SKM-1 (cell line): ENCODE measurements around the gene ACY1.

Experiments
- DNase-seq: peaks from one replicate; lab custom pipeline; 2025; ENCODE audit not compliant: unreplicated experiment; lab: John Stamatoyannopoulos, UW

Gene ACY1

DNA sequence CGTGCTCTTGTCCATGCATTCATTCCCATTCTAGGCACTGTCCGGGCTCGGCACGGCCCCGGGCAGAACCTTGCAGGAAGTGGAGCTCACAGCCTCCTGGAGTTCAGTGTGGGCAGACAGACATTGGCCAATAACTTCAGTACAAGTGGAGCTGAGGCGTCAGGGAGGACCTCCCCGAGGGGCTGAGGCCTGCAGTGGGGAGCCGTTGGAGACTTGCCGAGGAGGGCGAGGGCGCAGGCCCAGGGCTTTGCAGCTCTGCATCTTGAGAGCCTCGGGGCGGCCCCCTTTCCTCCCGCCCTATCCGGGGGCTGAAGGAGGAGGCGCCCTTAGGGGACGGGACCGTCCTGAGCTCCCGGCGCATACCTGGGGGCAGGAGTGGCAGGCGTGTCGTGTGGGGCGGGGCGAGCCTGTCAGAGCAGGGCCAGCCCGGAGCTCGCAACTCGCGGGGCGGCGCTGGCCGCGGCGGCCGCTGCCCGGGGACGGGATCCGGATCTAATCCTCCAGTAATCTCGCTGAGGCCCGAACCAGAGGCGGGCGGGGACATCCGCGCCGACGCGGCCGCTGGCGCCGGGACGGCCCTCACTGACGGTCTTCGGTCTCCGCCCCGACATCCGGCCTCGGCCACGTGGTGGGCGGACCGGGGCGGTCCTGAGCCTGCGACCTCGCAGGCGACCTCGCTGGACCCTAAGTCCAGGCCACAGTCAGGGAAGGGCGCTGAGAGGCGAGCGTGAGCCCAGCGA lies at the start of gene ACY1:
ACY1 (plus strand) TSS at position 698 of the 740 bp plus-strand sequence. CDS start 530 bp downstream, outside the sequence.
- DNase-seq: peak; percentile 55

DNA sequence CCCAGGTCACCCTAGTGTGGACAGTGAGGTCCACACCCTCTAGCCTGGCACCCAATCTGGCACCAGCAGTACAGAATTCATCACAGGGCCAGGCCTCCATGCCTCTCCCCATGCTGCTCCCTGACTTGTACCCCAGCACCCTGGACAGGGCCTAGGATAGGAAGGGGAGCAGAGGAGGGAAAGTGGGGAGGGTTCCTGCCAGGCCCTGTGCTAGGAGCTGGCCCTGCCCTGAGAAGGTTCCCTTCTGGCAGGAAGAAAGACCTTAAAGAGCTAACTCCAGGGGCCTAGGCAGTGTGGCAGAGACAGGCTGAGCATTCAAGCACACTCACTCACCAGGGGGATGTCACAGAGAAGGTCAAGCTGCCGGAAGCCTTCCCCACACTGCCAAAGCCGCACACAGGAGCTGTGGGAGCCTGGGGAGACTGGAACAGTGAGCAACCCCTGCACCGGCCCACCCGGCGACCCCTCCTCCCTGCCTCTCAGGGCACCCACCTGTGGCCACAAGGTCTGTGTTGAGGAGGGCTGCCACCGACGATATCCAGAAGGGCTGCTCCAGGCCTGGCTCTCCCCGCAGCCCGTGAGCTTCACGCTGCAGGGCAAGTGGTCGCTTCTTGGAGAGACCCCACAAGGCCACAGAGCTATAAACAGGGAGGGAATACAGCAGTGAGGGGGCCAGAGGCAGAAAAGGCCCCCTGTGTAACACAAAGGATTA lies 49.0 kb upstream of the ACY1 start:
- no peak for DNase-seq

DNA sequence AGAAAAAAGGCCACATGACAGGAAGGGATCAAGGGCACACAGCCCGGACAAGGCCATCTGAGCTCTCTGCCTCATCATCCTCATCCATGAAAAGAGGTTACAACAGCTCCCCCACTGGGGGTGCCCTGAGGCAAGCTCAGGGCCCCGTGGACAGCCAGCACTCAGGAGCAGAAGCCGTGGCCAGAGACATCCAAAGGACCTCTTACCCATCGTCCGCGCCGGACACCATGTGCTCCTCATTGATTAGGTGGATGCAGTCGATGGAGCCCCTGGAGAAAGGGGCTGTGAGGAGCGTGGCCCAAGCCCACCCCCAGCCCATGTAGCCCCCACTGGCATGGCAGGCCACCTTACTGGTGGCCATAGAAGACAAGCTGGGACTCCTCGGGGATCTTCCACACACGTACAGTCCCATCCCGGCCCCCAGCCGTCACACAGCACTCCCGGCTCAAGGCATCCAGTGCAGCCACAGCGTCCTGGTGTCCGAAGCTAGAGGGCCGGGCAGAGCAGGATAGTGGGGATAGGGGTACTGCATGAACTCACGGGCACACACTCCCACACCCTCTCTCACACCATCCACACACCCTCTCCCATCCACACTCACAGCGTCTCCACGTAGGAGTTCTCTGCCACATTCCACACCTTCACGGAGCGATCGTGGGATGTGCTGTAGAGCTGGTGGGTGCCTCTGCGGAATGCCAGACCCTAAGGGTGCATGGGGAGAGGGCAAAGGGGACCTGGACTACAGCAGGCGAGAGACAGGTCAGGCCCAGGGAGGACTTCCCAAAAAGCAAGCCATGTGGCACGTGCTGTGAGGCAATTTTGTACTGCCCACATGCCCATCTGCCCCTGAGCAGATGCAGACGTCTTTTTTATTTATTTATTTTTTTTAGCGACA lies 48.1 kb upstream of the ACY1 start:
- no peak for DNase-seq

DNA sequence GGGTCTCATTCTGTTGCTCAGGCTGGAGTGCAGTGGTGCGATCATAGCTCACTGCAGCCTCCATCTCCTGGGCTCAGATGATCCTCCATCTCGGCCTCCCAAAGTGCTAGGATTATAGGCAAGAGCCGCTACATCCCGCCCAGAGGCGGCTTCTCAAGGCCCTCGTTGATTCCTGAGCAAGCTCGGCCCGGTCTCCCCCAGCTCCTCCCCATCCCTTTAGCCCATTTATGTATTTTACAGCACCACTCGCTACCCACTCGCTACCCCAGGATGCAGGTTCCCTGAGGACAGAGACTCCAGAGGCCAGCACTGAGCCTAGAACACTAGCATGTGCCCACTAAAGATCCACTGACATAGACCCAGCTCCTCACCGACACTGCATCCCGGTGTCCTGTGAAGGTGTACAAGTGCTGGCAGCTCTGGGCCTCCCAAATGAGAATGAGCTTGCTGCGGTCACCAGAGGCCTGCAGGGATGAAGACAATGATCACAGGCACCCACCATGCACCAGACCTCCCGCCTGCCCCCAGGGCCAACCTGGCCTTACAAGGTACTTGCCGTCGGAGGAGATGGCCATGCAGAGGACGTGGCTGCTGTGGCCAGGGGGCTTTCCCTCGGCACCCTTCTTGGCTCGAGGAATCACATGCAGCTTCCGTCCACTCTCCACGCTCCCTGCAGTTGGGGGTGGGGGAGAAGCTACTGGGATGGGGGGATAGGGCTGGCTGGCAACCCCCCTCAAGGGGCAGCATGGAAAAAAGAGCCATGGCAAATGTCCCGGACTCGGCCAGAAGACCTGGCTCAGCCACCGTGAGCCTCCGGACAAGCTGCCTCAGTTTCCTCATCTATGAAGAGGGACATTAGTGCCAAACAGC lies 47.2 kb upstream of the ACY1 start:
- DNase-seq: no peak

DNA sequence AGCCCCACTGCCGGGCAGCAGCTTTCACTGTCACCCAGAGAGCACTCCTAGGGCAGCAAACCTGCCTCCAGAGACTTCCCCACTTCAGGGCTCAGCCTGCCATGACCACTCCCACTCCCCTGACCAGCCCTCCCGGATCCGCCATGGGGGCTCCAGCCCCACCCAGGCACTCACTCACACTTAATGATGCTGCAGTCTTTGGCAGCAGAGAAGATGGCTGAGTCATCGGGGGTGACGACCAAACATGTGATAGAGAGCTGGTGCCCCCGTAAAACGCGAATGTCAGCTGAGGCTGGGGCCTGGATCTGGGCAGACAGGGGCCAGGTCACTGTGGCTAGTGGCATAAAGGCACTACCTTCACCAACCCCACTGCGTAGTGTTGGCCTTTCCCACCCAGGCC lies 46.3 kb upstream of the ACY1 start:
- DNase-seq: no peak

DNA sequence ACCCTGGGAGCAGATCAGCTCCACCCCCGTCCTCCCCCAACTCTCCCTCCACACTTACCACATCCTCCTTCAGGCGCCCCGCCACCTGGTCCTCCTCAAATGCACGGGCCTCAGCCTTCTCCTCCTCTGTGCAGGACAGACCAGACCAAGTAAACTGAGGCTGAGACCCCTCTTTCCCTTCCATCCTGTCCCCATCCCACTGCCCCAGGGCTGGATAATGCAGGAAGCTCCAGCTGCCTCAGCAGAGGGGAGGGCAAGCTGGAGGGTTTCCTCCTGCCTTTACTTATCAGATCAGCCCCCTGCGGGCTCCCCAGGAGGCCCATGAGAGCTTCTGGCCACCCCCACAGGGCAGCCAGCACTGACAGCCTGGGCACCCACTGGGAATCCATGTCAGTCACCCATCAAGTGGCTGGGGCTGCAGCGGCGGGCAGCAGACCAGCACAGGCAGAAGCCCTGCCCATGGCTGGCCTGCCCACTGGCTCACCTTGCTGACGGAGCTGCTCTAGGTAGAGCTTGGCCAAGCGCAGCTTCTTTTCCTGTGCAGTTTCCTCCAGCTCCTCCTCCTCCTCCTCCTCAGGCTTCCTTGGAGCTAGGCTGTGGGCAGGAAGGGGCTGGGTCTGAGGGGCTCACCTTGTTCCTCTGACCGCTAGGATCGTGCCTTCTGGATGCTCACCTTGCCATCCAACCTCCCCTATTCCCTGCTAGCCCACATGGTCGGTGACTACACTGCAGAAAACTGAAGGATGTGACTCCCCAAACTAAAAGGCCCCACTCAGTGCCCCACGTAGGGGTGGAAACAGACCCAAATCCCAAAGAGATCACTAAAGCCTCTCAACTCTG lies 45.5 kb upstream of the ACY1 start:
- no peak for DNase-seq

DNA sequence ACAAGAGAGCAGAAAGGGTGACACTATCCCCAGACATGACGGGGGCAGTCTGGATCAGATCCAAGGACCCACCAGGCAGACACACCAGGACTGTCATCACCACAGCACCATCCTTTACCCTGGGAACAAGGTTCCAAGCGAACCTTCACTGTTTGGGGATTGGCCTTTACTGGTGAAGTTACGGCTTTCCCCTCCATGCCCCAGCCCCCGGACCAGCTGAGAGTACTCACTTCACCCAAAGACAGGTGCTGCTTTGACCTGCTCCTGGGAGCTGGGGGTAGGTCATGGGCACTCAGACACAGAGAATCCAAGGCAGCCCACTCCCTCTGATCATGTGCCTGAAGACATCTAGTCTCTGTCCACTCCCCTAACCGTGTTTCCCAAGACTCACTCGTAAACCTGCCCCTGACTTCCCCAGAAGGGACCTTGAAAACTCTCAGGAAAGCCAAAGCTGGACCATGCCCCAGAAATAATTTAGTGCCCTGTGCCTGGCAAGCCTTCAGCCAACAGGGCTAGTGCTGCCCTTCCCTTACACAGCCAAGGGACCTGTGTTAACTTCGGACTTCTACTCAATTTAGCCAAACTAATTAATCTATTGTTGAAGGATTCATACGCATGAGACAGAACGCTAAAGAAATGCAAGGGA lies 44.4 kb upstream of the ACY1 start:
- DNase-seq: no peak

DNA sequence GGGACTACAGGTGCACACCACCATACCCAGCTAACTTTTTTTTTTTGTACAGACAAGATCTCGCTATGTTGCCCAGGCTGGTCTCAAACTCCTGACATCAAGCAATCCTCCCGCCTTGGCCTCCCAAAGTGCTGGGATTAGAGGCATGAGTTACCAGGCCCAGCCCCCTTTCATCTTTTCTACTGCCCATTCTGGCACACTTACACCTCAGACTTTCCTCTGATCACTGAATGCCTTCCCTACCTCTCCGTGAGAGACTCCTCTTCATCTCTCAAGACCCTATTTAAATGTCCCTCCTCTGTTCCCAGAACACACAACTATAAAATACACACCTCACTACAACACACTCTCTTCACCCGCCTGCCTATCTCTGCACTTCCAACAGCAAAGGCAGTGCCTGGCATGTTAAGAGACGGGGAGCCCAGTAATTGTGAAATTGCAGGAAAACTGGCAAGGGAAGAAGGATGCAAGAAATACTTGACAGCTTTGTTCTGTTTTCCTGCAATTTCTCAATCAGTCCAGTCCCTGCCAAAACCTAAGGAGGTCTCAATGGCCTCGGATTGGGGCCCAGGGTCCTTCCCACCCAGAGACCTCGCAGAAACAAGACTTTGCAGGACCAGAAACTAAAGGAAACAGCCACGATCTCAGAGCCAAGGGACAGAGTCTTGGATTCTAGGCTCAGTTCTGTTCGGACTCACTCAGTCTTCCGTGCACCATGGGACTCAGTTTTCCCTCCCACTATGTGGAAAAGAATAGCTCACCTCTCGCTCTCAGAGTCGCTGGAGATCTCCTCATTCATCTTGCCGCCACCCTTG lies 42.5 kb upstream of the ACY1 start:
- DNase-seq: no peak

DNA sequence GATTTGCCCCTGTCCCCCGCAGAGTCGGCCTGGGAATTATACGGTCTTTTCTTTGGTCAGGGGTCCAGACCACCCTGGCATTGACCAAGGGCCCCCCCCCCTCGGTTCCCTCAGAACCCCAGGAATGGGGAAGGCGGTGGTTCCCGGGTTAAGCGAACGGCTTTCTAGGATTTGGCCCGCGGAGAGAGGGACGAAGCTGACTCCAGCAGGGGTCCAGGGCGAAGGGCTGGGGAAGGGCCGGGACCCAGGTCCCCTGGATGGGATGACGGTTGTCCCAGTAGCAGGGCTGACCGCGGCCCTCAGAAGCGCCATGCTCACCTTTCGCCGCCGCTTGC lies 41.9 kb upstream of the ACY1 start:
- no peak for DNase-seq

DNA sequence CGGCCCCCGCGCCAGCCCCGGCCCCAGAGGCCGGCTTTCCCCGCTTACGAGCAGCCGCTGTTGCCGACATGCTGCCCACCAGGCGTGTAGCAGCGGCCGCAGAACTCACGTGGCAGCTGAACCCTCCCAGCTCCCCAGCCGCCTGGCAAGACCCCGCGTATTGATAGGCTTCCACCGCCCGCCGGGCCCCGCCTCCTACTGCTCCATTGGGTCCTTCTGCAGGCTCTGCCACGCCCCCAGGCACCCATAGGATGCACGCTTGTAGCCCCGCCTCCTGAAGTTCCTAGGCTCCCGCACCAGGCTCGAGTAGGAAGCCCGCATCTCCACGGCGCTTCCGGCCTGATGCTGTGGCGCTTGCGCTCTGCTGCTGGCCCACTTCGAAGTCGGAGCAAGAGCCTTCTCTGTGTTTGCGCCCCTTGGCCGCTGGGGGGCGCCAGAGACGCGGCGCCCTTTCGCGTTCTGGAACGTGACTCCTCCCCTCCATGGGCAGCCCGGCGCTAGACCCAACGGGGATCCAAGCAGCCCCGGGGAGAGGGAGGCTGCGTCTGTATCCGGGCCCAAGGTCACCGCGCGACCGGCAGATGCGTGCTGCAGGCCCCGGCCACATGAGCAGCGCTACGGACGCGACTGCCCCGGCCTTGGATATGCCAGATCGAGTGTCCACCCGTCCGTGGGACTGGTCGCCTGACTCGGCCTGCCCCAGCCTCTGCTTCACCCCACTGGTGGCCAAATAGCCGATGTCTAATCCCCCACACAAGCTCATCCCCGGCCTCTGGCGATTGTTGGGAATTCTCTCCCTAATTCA lies 41.3 kb upstream of the ACY1 start, which contains the start of the genes PARP3 and RRP9:
PARP3 (plus strand) TSS at position 566 of the 805 bp plus-strand sequence. CDS start 993 bp downstream, outside the sequence.
RRP9 (minus strand) TSS at position 107 of the 805 bp plus-strand sequence; CDS start at position 70, 37 bp downstream.
- peak; percentile 100 for DNase-seq

DNA sequence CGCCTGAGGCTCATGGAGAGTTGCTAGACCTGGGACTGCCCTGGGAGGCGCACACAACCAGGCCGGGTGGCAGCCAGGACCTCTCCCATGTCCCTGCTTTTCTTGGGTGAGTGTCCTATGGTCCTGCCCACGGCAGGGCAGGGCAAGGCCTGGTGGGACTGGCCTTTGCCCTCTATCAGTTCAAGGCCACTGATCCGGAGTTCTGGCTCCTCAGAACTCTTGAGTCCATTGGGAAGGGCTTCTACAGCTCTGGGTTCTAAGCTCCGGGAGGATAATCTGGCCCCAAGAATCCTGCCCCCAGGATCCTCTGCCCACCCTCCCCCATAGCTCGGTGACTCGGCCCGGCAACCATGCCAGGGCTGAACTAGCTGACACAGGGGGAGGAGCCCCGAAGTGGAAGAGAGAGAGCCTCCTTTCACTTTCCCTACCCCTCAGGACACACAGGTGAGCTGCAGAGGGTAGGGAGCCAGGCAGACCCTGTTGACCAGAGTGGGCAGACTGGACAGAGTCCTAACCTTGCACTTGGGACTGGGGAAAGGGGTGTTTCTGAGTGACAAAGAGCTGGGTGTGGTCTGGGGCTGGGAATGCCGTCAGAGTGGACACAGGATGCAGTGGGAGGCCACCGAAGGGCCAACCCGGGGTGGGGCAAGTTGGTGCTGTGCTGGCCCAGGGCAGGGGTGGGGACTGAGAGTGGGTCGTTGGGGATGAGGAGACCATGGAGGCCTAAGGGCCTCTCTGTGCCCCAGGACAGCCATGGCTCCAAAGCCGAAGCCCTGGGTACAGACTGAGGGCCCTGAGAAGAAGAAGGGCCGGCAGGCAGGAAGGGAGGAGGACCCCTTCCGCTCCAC lies 40.5 kb upstream of the ACY1 start:
- DNase-seq: no peak

DNA sequence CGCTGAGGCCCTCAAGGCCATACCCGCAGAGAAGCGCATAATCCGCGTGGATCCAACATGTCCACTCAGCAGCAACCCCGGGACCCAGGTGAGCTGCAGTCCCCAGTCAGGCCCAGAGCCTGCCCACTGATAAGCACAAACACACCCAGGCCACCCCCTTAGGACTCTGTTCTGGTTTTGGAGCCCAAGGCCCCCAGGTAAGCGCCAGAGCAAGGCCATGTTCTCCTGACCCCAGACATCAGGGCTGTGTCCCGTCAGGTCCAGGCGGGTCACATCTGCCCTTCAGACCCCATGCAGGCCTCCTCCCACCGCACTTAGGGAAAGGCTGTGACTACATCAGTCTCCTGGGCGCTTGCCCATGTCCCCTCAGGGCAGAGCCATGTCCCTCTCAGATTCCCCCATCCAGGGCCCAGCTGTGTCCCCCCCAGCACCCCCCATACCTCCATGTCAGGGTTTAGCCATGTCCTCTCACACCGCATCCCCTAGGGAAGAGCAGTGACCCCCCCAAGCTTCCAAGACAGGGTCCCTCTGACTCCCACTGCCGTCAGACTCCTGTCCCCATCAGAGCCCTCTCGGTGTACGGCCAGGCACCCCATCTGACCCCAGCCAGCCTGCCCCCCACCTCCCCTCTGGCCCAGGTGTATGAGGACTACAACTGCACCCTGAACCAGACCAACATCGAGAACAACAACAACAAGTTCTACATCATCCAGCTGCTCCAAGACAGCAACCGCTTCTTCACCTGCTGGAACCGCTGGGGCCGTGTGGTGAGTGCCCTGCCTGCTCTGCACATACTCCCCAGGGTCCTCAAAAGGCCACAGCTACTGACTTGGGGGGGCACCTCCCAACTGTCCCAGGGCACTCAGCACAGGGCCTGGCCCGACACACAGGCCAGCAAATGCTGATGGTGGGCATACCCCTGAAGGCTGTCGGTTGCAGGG lies 39.6 kb upstream of the ACY1 start:
- DNase-seq: no peak

DNA sequence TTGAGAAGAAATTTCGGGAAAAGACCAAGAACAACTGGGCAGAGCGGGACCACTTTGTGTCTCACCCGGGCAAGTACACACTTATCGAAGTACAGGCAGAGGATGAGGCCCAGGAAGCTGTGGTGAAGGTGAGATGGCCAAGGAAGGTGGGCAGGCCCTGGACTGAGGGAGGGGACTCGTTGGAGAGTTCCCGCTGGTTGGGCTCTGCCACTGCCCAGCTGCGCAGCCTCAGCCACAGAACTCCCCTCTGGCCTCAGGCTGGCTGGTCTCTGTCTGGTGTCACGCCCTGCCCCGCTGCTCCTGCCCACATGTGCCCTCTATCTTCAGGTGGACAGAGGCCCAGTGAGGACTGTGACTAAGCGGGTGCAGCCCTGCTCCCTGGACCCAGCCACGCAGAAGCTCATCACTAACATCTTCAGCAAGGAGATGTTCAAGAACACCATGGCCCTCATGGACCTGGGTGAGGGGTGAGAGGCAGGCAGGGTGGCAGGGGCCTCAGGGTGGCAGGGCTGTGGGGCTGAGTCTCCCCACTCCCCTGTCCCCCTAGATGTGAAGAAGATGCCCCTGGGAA lies 38.8 kb upstream of the ACY1 start:
- no peak for DNase-seq

DNA sequence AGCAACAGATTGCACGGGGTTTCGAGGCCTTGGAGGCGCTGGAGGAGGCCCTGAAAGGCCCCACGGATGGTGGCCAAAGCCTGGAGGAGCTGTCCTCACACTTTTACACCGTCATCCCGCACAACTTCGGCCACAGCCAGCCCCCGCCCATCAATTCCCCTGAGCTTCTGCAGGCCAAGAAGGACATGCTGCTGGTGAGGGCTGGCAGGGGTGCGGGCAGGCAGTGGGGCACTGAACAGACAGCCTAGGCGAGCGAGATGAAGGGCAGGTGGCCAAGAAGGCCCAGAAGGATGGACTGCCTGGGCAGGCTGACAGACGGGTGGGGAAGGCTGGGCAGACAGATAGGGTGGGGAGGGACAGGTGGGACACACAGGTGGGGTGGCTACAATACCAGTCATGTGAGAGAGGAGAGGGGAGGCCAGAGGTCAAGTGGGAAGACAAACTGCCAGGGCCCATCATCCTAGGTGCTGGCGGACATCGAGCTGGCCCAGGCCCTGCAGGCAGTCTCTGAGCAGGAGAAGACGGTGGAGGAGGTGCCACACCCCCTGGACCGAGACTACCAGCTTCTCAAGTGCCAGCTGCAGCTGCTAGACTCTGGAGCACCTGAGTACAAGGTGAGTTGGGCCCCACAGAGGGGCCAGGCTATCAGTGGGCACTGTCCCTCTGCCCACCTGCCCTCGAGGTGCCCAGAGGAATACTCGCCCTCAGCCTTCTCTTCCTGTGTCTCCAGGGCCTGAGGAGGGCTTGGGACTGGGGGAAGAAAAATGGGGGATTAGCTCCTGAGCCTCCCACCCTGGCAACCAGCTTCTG lies 38.1 kb upstream of the ACY1 start:
- DNase-seq: no peak
